HepG2 (cell line): ENCODE results near the gene TMEM14B. TPM values are rescaled to one million over a fixed set of nuclear protein-coding genes. Genes with fewer than 3 reads are reported as not detected.

Source experiments
- ATM ChIP-seq: fragments of 450-650 bp; IDR thresholded peaks from 2 replicates; pipeline ENCODE4 v1.7.1; 2017; ENCODE audit warnings: mild to moderate bottlenecking, borderline replicate concordance
- HNRNPUL1 ChIP-seq: fragments of 200-400 bp; formaldehyde crosslinking; IDR thresholded peaks from 2 replicates; pipeline ENCODE4 v1.6.1; 2017; ENCODE audit warnings: low read depth, mild to moderate bottlenecking, low read length, moderate library complexity
- KLF11 ChIP-seq: IDR thresholded peaks from 2 replicates; pipeline ENCODE4 v1.6.1; 2016; ENCODE audit warnings: missing compliant biosample characterization
- MTF2 ChIP-seq: sonication (generic); formaldehyde crosslinking; IDR thresholded peaks from 2 replicates; pipeline ENCODE4 v1.5.0; 2020; ENCODE audit warnings: missing genetic modification reagents, borderline replicate concordance
- PAF1 ChIP-seq: IDR thresholded peaks from 2 replicates; pipeline ENCODE4 v1.6.1; 2016; ENCODE audit warnings: missing genetic modification reagents, missing compliant biosample characterization
- SNAPC2 ChIP-seq: sonication (generic); formaldehyde crosslinking; IDR thresholded peaks from 2 replicates; pipeline ENCODE4 v1.8.1; 2022; ENCODE audit warnings: mild to moderate bottlenecking, missing genetic modification reagents
- ZNF788 ChIP-seq: sonication (generic); formaldehyde crosslinking; IDR thresholded peaks from 2 replicates; pipeline ENCODE4 v1.5.0; 2020; ENCODE audit warnings: mild to moderate bottlenecking, missing genetic modification reagents, borderline replicate concordance
- polyA plus RNA-seq, 8 experiments: library from polyadenylated mRNA; depleted of rRNA in 3 of 8; stranded (reverse) in 7 of 8; unstranded in 1 of 8; fragments of >200 nt; fragmentation: Illumina TruSeq in 4 of 8; extraction: Trizol in 4 of 8; gene quantifications; 2 replicates each; pipeline versions ENCODE4 v1.2.1 to v1.2.3, GENCODE V29; 2011 to 2016; ENCODE audit warnings: low read depth in 4 of 8, missing spikeins in 1 of 8, mixed read lengths in 1 of 8; ENCODE audit not compliant: insufficient read depth in 1 of 8
- total RNA-seq, 5 experiments: library from RNA; depleted of rRNA; stranded (reverse); fragments of >200 nt; fragmentation: Illumina TruSeq; extraction: Trizol; gene quantifications; 2 replicates each; pipeline ENCODE4 v1.2.3, GENCODE V29; 2016; ENCODE audit warnings: low read depth in 1 of 5
- TF ChIP-seq, protein P1 (sequence below): sonication (generic); formaldehyde crosslinking; IDR thresholded peaks from 2 replicates; pipeline ENCODE4 v1.5.0; 2020; ENCODE audit warnings: mild to moderate bottlenecking, missing genetic modification reagents, borderline replicate concordance
- TF ChIP-seq, protein P2 (sequence below): sonication (generic); formaldehyde crosslinking; IDR thresholded peaks from 2 replicates; pipeline ENCODE4; 2020; ENCODE audit warnings: missing genetic modification reagents, mild to moderate bottlenecking, borderline replicate concordance
- TF ChIP-seq, protein P3 (sequence below): IDR thresholded peaks from 2 replicates; pipeline ENCODE4 v1.6.1; 2016; ENCODE audit warnings: mild to moderate bottlenecking, missing biosample characterization, missing genetic modification reagents
- TF ChIP-seq, protein P4 (sequence below): fragments of 450-650 bp; IDR thresholded peaks from 2 replicates; pipeline ENCODE4 v1.6.1; 2016
- TF ChIP-seq, protein P5 (sequence below): conservative IDR thresholded peaks from 2 replicates; pipeline ENCODE4 v1.6.1; 2018; ENCODE audit warnings: missing genetic modification reagents
- TF ChIP-seq, protein P6 (sequence below): IDR thresholded peaks from 2 replicates; pipeline ENCODE4 v1.6.1; 2012; ENCODE audit warnings: low read length, improper control_type of control experiment

Gene TMEM14B
- total and polyA plus RNA-seq, 2 of the 13 experiments (the other 11 are each of a cell fraction or from before 2014, with no cell fraction given): 133 to 200 TPM

DNA sequence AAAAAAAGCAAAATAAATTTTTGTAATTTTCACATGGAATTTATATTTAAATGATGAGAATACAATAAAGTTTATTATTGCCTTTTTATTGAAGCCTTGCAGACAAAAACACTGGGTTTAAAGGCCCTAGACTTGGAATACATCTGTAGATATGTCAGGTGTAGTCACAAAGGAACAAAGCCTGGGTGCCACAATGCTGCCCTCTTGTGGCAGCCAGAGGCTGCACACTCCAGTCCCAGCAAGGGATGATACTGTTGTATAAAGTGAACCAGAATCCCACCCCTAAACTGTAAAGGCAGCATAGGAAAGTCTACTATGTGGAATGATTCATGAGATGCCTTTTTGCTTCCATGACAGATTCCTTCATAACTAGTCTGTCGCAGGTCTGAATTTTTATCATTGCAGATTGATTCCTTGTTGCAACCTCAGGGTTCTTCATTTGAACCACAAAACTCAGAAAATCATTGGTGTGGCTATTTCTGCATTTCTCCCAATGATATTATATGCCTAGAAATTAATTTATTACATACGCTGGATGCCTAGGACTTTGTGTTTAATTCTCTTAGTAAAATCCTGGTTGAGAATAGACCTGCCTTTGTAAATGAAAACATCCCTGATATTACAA lies 53.7 kb downstream of the TMEM14B start (continued):
- TF ChIP-seq, protein P1, sequence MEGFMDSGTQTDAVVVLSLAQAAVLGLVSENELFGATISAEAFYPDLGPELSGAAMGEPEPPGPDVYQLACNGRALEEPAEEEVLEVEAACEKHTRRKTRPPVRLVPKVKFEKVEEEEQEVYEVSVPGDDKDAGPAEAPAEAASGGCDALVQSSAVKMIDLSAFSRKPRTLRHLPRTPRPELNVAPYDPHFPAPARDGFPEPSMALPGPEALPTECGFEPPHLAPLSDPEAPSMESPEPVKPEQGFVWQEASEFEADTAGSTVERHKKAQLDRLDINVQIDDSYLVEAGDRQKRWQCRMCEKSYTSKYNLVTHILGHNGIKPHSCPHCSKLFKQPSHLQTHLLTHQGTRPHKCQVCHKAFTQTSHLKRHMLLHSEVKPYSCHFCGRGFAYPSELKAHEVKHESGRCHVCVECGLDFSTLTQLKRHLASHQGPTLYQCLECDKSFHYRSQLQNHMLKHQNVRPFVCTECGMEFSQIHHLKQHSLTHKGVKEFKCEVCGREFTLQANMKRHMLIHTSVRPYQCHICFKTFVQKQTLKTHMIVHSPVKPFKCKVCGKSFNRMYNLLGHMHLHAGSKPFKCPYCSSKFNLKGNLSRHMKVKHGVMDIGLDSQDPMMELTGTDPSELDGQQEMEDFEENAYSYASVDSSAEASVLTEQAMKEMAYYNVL (CRISPR knock-in tag): no peak
- TF ChIP-seq, protein P2, sequence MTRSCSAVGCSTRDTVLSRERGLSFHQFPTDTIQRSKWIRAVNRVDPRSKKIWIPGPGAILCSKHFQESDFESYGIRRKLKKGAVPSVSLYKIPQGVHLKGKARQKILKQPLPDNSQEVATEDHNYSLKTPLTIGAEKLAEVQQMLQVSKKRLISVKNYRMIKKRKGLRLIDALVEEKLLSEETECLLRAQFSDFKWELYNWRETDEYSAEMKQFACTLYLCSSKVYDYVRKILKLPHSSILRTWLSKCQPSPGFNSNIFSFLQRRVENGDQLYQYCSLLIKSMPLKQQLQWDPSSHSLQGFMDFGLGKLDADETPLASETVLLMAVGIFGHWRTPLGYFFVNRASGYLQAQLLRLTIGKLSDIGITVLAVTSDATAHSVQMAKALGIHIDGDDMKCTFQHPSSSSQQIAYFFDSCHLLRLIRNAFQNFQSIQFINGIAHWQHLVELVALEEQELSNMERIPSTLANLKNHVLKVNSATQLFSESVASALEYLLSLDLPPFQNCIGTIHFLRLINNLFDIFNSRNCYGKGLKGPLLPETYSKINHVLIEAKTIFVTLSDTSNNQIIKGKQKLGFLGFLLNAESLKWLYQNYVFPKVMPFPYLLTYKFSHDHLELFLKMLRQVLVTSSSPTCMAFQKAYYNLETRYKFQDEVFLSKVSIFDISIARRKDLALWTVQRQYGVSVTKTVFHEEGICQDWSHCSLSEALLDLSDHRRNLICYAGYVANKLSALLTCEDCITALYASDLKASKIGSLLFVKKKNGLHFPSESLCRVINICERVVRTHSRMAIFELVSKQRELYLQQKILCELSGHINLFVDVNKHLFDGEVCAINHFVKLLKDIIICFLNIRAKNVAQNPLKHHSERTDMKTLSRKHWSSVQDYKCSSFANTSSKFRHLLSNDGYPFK: no peak
- TF ChIP-seq, protein P3, sequence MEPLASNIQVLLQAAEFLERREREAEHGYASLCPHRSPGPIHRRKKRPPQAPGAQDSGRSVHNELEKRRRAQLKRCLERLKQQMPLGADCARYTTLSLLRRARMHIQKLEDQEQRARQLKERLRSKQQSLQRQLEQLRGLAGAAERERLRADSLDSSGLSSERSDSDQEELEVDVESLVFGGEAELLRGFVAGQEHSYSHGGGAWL (CRISPR knock-in tag): no peak
- TF ChIP-seq HNRNPUL1 (no peak), MTF2 (no peak), KLF11 (0 out of 2 replicates have a peak, but pooled peaks have one; percentile 31), ZNF788 (CRISPR knock-in tag) (0 out of 2 replicates have a peak, but pooled peaks have one; percentile 27), SNAPC2 (no peak), PAF1 (CRISPR knock-in tag) (no peak), ATM (no peak)
- TF ChIP-seq, protein P4, sequence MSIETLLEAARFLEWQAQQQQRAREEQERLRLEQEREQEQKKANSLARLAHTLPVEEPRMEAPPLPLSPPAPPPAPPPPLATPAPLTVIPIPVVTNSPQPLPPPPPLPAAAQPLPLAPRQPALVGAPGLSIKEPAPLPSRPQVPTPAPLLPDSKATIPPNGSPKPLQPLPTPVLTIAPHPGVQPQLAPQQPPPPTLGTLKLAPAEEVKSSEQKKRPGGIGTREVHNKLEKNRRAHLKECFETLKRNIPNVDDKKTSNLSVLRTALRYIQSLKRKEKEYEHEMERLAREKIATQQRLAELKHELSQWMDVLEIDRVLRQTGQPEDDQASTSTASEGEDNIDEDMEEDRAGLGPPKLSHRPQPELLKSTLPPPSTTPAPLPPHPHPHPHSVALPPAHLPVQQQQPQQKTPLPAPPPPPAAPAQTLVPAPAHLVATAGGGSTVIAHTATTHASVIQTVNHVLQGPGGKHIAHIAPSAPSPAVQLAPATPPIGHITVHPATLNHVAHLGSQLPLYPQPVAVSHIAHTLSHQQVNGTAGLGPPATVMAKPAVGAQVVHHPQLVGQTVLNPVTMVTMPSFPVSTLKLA: no peak
- TF ChIP-seq, protein P5, sequence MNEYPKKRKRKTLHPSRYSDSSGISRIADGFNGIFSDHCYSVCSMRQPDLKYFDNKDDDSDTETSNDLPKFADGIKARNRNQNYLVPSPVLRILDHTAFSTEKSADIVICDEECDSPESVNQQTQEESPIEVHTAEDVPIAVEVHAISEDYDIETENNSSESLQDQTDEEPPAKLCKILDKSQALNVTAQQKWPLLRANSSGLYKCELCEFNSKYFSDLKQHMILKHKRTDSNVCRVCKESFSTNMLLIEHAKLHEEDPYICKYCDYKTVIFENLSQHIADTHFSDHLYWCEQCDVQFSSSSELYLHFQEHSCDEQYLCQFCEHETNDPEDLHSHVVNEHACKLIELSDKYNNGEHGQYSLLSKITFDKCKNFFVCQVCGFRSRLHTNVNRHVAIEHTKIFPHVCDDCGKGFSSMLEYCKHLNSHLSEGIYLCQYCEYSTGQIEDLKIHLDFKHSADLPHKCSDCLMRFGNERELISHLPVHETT (CRISPR knock-in tag): no peak
- TF ChIP-seq, protein P6, sequence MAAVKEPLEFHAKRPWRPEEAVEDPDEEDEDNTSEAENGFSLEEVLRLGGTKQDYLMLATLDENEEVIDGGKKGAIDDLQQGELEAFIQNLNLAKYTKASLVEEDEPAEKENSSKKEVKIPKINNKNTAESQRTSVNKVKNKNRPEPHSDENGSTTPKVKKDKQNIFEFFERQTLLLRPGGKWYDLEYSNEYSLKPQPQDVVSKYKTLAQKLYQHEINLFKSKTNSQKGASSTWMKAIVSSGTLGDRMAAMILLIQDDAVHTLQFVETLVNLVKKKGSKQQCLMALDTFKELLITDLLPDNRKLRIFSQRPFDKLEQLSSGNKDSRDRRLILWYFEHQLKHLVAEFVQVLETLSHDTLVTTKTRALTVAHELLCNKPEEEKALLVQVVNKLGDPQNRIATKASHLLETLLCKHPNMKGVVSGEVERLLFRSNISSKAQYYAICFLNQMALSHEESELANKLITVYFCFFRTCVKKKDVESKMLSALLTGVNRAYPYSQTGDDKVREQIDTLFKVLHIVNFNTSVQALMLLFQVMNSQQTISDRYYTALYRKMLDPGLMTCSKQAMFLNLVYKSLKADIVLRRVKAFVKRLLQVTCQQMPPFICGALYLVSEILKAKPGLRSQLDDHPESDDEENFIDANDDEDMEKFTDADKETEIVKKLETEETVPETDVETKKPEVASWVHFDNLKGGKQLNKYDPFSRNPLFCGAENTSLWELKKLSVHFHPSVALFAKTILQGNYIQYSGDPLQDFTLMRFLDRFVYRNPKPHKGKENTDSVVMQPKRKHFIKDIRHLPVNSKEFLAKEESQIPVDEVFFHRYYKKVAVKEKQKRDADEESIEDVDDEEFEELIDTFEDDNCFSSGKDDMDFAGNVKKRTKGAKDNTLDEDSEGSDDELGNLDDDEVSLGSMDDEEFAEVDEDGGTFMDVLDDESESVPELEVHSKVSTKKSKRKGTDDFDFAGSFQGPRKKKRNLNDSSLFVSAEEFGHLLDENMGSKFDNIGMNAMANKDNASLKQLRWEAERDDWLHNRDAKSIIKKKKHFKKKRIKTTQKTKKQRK: no peak
